ENCODE measurements around the gene SERPINB2. TPM values are rescaled to one million over a fixed set of nuclear protein-coding genes. Genes with fewer than 3 reads are reported as not detected.

Gene SERPINB2
- total and polyA plus RNA-seq, 2 of the 13 experiments (the other 11 are each of a cell fraction or from before 2014, with no cell fraction given) = 0.07 to 0.11 TPM

DNA sequence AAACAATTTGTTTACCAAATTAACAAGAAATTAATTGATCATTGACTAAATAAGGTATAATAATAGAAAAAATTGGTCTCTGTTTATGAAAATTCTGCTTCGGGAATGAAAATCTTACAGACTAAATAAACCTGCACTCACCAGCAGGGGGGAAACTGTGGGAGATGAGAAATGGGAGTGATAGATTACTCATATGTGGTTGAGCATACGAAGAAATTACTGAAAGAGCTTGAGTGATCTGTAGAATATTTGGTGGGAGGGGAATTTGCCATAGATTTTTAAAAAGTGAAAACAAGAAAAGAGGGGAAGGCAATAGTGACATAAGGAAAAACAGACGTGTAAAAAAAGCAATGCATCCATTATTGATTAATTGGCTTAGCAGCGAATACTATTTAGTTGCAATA is 63.8 kb downstream of the SERPINB2 start:
- Histone ChIP-seq H3K4me2 (ENCODE audit: low read depth, low read length) (no peak overlapping the region), H3K9ac (ENCODE audit: insufficient read depth, low read depth, low read length) (no peak overlapping the region), H4K20me1 (ENCODE audit: insufficient read depth, low read length) (no peaks in the 10 kb centered on the region), H2AFZ (ENCODE audit: low read length) (no peak overlapping the region), H3K36me3 (replicated peaks in 1 of 2; ENCODE audit: control insufficient read depth in 1 of 2, insufficient read depth in 2 of 2, low read length in 2 of 2) (no peaks in the 10 kb centered on the region), H3K27ac (ENCODE audit: extremely low read length, insufficient read depth, low read length) (no peak overlapping the region), H3K27me3 (ENCODE audit: control insufficient read depth in 1 of 2, insufficient read depth in 2 of 2, low read length in 2 of 2) (peaks cover 0 to 2% of the 10 kb centered on the region in 2 experiments; a peak in 1 of 5 replicates), H3K79me2 (ENCODE audit: insufficient read depth, low read length) (no peaks in the 10 kb centered on the region), H3K4me1 (ENCODE audit: insufficient read depth, low read length) (no peaks in the 10 kb centered on the region), H3K4me3 (replicated peaks in 1 of 3; ENCODE audit: insufficient read depth in 1 of 3, low read depth in 2 of 3, low read length in 3 of 3) (no peak overlapping the region), H3K9me3 (ENCODE audit: low read length) (no peaks in the 10 kb centered on the region)
- DNase-seq (ENCODE audit: low spot score) (no peak), FAIRE-seq (no peak), ATAC-seq (no peak)
- 24% methylated on average over 4 of the region's 4 CpGs for WGBS (ENCODE audit: low lambda C conversion rate)
- no TSS peak for BruUV-seq (replicated peaks)
- intact Hi-C loops (cut with micrococcal nuclease; ENCODE audit: unreplicated experiment) (no loop called here), in situ Hi-C loops (cut with HindIII; ENCODE audit: extremely low pct_ligation_motif_present, low pct_unique_long_range_greater_than_20kb) (no loop called here)
- CTCF ChIA-PET (ENCODE audit: low intra/inter-chr PET ratio, low total read pairs) = no interaction called here
- POLR2A ChIA-PET = no interaction called here
- TF ChIP-seq ADNP (CRISPR knock-in tag; IDR thresholded peaks at IDR 0.05) = no peak
- TF ChIP-seq, protein P1, sequence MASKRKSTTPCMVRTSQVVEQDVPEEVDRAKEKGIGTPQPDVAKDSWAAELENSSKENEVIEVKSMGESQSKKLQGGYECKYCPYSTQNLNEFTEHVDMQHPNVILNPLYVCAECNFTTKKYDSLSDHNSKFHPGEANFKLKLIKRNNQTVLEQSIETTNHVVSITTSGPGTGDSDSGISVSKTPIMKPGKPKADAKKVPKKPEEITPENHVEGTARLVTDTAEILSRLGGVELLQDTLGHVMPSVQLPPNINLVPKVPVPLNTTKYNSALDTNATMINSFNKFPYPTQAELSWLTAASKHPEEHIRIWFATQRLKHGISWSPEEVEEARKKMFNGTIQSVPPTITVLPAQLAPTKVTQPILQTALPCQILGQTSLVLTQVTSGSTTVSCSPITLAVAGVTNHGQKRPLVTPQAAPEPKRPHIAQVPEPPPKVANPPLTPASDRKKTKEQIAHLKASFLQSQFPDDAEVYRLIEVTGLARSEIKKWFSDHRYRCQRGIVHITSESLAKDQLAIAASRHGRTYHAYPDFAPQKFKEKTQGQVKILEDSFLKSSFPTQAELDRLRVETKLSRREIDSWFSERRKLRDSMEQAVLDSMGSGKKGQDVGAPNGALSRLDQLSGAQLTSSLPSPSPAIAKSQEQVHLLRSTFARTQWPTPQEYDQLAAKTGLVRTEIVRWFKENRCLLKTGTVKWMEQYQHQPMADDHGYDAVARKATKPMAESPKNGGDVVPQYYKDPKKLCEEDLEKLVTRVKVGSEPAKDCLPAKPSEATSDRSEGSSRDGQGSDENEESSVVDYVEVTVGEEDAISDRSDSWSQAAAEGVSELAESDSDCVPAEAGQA (IDR thresholded peaks at IDR 0.05; ENCODE audit: low read depth) = no peak
- TF ChIP-seq, protein P1 (CRISPR knock-in tag; IDR thresholded peaks at IDR 0.05; ENCODE audit: borderline replicate concordance) = no peak
- no peak for TF ChIP-seq HNRNPUL1 (IDR thresholded peaks at IDR 0.05; ENCODE audit: low read depth, low read length)
- TF ChIP-seq PAX8 (CRISPR knock-in tag; IDR thresholded peaks at IDR 0.05; ENCODE audit: borderline replicate concordance) = no peak
- no peak for TF ChIP-seq ZNF207 (IDR thresholded peaks at IDR 0.05; ENCODE audit: borderline replicate concordance)
- TF ChIP-seq REPIN1 (CRISPR knock-in tag; IDR thresholded peaks at IDR 0.05; ENCODE audit: borderline replicate concordance, low read depth) = no peak
- no peak for TF ChIP-seq HNRNPH1 (optimal IDR thresholded peaks at IDR 0.05; ENCODE audit: low read depth, low read length)
- TF ChIP-seq, protein P2, sequence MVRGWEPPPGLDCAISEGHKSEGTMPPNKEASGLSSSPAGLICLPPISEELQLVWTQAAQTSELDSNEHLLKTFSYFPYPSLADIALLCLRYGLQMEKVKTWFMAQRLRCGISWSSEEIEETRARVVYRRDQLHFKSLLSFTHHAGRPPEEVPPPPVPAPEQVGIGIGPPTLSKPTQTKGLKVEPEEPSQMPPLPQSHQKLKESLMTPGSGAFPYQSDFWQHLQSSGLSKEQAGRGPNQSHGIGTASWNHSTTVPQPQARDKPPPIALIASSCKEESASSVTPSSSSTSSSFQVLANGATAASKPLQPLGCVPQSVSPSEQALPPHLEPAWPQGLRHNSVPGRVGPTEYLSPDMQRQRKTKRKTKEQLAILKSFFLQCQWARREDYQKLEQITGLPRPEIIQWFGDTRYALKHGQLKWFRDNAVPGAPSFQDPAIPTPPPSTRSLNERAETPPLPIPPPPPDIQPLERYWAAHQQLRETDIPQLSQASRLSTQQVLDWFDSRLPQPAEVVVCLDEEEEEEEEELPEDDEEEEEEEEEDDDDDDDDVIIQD (CRISPR knock-in tag; IDR thresholded peaks at IDR 0.05; ENCODE audit: low read depth) = no peak
- TF ChIP-seq, protein P3, sequence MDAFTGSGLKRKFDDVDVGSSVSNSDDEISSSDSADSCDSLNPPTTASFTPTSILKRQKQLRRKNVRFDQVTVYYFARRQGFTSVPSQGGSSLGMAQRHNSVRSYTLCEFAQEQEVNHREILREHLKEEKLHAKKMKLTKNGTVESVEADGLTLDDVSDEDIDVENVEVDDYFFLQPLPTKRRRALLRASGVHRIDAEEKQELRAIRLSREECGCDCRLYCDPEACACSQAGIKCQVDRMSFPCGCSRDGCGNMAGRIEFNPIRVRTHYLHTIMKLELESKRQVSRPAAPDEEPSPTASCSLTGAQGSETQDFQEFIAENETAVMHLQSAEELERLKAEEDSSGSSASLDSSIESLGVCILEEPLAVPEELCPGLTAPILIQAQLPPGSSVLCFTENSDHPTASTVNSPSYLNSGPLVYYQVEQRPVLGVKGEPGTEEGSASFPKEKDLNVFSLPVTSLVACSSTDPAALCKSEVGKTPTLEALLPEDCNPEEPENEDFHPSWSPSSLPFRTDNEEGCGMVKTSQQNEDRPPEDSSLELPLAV (CRISPR knock-in tag; conservative IDR thresholded peaks at IDR 0.05; ENCODE audit: low read depth) = no peak
- TF ChIP-seq, protein P4, sequence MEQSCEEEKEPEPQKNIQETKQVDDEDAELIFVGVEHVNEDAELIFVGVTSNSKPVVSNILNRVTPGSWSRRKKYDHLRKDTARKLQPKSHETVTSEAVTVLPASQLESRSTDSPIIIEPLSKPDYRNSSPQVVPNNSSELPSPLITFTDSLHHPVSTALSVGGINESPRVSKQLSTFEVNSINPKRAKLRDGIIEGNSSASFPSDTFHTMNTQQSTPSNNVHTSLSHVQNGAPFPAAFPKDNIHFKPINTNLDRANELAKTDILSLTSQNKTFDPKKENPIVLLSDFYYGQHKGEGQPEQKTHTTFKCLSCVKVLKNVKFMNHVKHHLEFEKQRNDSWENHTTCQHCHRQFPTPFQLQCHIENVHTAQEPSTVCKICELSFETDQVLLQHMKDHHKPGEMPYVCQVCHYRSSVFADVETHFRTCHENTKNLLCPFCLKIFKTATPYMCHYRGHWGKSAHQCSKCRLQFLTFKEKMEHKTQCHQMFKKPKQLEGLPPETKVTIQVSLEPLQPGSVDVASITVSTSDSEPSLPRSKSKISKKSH (CRISPR knock-in tag; IDR thresholded peaks at IDR 0.05; ENCODE audit: borderline replicate concordance) = no peak
- TF ChIP-seq, protein P5, sequence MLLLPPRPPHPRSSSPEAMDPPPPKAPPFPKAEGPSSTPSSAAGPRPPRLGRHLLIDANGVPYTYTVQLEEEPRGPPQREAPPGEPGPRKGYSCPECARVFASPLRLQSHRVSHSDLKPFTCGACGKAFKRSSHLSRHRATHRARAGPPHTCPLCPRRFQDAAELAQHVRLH (CRISPR knock-in tag; IDR thresholded peaks at IDR 0.05; ENCODE audit: borderline replicate concordance, low read depth) = no peak
- TF ChIP-seq, protein P6, sequence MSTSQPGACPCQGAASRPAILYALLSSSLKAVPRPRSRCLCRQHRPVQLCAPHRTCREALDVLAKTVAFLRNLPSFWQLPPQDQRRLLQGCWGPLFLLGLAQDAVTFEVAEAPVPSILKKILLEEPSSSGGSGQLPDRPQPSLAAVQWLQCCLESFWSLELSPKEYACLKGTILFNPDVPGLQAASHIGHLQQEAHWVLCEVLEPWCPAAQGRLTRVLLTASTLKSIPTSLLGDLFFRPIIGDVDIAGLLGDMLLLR (CRISPR knock-in tag; IDR thresholded peaks at IDR 0.05) = no peak
